GM21528 (cell line): ENCODE measurements around the gene ELF5.

Experiments
- ATAC-seq: cut with Tn5 transposase; IDR thresholded peaks from one replicate; pipeline ENCODE4 v1.9.1; 2021; ENCODE audit warnings: mild to moderate bottlenecking, moderate library complexity; ENCODE audit not compliant: unreplicated experiment, low FRiP score

ELF5 gene

DNA sequence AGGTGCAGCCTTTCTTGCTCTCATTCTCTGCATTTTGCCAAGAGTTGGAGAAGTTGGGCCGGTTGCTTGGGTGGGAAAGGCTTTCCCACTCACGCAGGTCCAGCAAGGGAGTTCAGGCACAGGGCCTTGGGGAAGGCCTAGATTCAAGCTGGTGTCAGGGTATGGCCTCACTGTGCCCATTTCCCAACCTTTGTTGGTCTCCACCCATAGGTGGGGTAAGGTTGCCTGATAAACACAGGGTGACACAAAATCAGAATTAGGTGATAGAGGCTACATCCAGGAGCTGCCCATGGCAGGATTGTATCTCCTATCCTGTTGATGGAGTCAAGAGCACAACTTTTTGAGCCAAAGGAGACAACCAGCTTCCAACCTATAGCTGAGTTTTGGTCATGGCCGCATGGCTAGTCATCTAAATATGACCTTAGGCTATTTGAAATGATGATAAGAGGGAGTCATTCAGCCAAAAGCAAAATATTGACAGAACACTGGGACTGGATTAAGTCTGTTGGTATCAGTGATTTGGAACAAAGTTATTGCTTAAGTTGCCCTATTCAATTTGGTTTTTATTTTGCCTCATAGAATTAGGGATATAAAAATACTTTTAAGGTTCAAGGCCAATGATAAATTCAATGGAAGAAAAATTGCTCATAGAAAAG is 54.0 kb downstream of the ELF5 start:
- no peak for ATAC-seq

GRCh38 chr11:34458525-34458924 is 55.1 kb downstream of the ELF5 start:
- no peak for ATAC-seq

DNA sequence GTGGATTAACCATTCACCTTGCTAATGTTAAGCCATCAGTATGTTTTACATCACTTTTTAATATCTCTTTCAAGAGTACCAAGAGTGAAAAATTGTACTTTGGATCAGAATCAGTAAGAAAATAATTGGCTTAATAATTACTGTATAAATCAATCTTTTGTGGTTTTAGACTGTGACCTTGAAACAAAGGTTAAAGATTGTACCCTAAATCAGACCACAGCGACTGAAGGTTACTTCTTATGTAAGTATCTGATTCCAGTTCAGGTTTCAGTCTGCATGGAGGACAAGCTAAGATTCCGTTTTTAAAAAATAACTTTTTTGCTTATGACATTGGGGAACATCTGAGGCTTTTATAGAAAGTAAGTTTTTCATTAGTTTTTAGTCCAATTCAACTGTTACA is 56.0 kb downstream of the ELF5 start:
- ATAC-seq: no peak

GRCh38 chr11:34454308-34455032 is 59.1 kb downstream of the ELF5 start:
- no peak for ATAC-seq

DNA sequence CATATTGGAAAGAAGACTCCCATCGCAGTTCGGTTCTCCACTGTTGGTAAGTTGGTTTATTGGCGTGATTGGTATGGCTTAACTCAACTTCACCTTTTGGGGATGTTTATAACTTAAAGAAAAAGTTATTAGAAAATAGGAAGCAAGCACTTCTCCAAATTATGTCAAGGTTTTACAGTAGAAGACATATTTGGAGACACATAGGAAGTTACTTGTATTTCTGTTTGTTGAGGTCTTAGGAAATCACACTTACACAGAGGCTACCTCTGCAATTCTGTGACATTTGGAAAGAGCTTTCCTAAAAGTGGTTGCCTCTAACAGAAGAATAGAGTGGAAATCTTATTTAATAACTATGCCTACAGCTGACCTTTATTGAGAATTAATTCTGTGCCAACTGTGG is 62.5 kb downstream of the ELF5 start:
- ATAC-seq: no peak

DNA sequence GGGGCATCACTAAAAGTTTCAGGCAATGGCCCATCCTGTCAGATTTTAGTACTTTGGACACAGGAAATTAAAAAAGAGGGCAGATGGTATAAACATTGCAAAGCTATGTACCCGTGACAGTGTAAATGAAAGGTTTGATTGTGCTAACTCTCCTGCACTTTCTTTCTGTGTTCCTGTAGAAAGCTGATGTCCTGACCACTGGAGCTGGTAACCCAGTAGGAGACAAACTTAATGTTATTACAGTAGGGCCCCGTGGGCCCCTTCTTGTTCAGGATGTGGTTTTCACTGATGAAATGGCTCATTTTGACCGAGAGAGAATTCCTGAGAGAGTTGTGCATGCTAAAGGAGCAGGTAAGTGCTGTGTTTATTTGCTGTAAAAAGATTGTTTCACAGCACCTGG is 64.6 kb downstream of the ELF5 start:
- no peak for ATAC-seq

- no peak for ATAC-seq
Measured at GRCh38 chr11:34448223-34448994, 65.2 kb downstream of the ELF5 start.

GRCh38 chr11:34447044-34447443 is 66.5 kb downstream of the ELF5 start:
- no peak for ATAC-seq

GRCh38 chr11:34446386-34446785 is 67.2 kb downstream of the ELF5 start:
- ATAC-seq: no peak

DNA sequence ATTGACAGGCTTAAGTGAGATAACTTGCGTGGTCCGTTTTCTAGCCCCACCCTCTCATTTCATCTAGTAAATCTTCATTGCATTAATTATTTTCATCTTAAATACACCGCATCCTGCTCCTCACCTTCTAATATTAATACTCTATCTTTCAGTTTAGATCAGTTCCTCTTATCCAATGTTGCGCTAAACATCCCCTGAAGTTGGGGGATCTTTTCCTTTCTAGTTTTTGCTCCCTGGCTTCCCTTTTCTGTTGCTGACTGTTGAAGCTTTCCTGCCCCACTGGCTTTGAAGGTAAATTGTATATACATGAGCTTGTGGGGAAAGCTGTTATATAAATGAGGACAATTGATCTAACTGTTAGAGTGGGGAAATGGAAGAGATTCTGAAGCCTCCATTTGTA is 67.6 kb downstream of the ELF5 start:
- ATAC-seq: no peak

DNA sequence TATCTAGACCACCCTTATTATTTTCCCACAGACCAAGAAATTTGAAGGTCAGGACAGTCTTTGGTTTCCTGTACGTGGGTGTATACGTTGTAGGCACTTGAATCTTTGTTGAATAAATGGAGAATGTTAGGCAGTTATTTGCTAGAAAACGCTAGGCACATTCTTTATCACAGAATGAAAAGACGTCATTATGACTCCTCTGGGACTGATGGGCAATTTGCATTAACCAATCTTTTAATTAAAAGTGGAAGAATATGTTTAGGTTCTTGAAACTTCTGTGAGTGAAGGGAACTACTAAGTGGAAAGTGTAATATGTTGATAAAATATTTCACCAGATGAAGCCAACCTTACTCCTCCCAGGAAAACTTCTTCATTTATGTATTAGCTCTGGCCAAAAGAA is 69.2 kb downstream of the ELF5 start:
- ATAC-seq: no peak

GRCh38 chr11:34443136-34443535 is 70.5 kb downstream of the ELF5 start:
- ATAC-seq: no peak

DNA sequence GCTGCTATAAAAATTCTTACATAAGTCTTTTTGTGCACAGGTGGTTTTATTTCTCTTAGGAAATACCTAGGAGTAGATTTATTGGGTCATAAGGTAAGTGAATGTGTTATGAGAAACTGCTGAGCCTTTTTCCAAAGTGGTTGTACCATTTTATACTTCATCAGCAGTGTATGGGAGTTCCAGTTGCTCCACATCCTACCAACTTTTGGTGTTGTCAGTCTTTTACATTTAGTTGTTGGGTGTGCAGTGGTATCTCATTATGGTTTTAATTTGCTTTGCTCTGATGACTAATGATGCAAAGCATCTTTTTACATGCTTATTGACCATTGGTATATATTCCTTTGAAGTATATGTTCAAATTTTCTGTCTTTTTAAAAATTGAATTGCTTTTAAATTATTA is 71.8 kb downstream of the ELF5 start:
- ATAC-seq: no peak

GRCh38 chr11:34439610-34440198 is 73.9 kb downstream of the ELF5 start:
- no peak for ATAC-seq

GRCh38 chr11:34438529-34439507 is 74.8 kb downstream of the ELF5 start, which contains the start of gene CAT:
Gene CAT, plus strand, starts transcription at chr11:34438934. Its CDS starts 80 bp downstream, at chr11:34439014.
- peak; percentile 97 for ATAC-seq

- ATAC-seq: no peak
Measured at GRCh38 chr11:34437224-34438125, 76.1 kb downstream of the ELF5 start.

DNA sequence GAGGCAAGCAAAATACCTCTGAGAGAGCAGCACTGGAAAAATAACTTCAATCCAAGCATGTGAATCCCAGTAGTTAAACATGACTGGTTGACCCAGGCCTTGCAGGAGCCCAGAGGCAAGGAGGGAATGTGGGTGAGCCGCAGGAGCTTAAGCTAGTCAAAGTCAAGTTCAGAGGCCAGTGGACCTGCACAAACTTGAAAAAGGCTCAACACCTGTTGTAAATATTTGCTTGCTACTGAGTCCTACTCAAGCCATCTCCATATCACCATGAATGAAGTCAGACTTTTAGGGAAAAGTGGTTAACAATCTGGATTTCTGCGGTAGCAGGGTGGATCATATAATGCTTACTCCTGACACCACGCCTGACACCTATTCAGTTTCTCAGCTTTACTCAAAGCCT is 79.7 kb downstream of the ELF5 start:
- no peak for ATAC-seq

- no peak for ATAC-seq
Measured at GRCh38 chr11:34432822-34433221, 80.8 kb downstream of the ELF5 start.

DNA sequence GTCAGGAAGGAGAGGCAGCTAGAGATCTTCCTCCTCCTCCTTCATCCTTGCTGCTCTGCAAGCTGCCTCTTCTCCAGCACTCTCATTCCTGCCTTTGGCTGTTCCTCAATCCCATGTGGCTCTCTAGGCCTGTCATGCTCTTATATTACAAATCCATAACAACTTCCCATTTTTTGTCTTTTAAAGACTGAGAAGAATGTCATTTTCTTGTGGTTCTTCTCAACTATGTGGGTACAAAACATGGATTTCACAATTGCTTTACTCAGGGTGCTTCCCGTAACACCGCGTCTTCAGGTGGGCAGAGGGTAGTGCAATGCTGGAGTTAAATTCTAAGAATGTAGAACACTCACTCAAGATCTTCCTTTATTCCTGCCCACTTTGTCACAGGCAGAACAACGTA is 81.6 kb downstream of the ELF5 start:
- no peak for ATAC-seq
